ENCODE data around the gene GTF2B.
A peak's percentile ranks its signal among the peaks of the same experiment; 100 is the strongest.
"Not testable (repeated sequence)": the region's sequence is repeated elsewhere in the genome, so short reads cannot be mapped to it uniquely, and the experiment has no call there.

Gene GTF2B

GRCh38 chr1:88900883-88901282 is 9.5 kb upstream of the GTF2B start:
- Mint-ChIP-seq H3K4me3 (no peak overlapping the region), H3K9me3 (no peaks in the 10 kb centered on the region), H3K27ac (no peak overlapping the region), H3K27me3 (no peaks in the 10 kb centered on the region), H3K4me1 (no peaks in the 10 kb centered on the region), H3K36me3 (no peaks in the 10 kb centered on the region)
- DNase-seq (no peak), ATAC-seq (replicated peaks) (no peak)

DNA sequence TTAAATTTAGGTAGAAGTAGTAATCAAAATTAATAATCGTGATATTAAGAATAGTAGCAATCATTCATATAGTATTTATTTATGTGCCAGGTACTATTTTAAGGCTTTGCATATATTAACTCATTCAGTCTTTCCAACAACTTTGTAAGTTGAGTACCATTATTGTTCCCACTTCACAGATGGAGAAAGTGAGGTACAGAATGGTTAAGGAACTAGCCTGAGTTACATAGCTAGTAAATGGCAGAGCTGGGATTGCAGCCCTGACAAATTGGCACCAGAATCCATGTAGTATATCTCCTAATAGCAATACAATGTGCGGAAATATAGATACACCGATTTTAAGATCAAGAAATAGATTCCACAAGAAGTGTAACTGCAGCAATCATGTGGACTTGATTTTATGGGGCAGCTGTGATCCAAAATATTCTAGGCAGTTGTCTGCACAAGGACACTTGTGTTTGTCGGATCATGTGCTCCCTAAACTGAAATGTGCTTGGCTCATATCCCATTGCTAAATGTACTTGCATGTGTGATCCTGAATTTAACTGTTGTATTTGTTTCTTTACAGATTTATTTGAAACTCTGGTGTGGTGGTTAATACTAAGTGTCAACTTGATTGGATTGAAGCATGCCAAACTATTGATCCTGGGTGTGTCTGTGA is 5.8 kb upstream of the GTF2B start:
- no peaks in the 10 kb centered on the region for H3K27me3 Mint-ChIP-seq
- ATAC-seq (replicated peaks) (no peak), DNase-seq (no peak)
- peaks cover 0 to 2% of the 10 kb centered on the region in 2 donors for H3K9me3 Mint-ChIP-seq
- H3K4me1 Mint-ChIP-seq, result peaks cover 0 to 3% of the 10 kb centered on the region in 2 donors
- H3K27ac Mint-ChIP-seq, result no peak overlapping the region
- H3K36me3 Mint-ChIP-seq, result no peaks in the 10 kb centered on the region
- no peak overlapping the region for H3K4me3 Mint-ChIP-seq

DNA sequence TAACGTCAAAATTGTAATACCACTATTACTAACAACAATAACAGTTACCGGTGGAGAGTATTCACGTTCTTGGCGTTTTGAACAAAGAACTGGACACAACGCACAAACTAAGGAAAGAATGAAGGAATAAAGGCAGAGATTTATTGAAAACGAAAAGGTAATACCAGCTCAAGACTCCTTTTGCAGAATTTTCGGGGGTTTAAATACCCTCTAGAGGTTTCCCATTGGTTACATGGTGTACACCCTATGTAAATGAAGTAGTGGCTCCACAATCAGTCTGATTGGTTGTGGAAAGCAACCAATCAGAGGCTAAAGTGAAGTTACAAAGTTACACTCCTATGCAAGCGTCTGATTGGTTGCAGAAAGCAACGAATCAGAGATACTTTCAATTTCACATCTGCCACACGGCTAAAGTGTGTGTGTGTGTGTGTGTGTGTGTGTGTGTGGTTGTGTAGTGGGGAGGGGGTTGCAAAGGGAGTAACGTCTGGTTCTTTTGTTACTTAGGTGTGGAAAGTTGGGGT is 1.1 kb upstream of the GTF2B start:
- ATAC-seq (replicated peaks) (no peak), DNase-seq (no peak)
- H3K9me3 Mint-ChIP-seq, result peaks cover 0 to 2% of the 10 kb centered on the region in 2 donors
- H3K4me1 Mint-ChIP-seq, result peaks cover 21 to 22% of the 10 kb centered on the region in 2 donors
- H3K27me3 Mint-ChIP-seq, result no peaks in the 10 kb centered on the region
- peak overlapping the region; percentile 12 to 92 for H3K4me3 Mint-ChIP-seq
- peak overlapping the region; percentile 99 for H3K27ac Mint-ChIP-seq
- peaks cover 2 to 8% of the 10 kb centered on the region in 2 donors for H3K36me3 Mint-ChIP-seq

- peak overlapping the region; percentile 99 for H3K27ac Mint-ChIP-seq
- peaks cover 0 to 2% of the 10 kb centered on the region in 2 donors for H3K9me3 Mint-ChIP-seq
- H3K4me3 Mint-ChIP-seq, result peak overlapping the region; percentile 92 to 98
- ATAC-seq (replicated peaks) (no peak), DNase-seq (no peak)
- H3K4me1 Mint-ChIP-seq, result peaks cover 21 to 22% of the 10 kb centered on the region in 2 donors
- H3K36me3 Mint-ChIP-seq, result peaks cover 5 to 12% of the 10 kb centered on the region in 2 donors
- H3K27me3 Mint-ChIP-seq, result no peaks in the 10 kb centered on the region
These were observed 579 bp upstream of the GTF2B start for GRCh38 chr1:88891951-88892340.

- ATAC-seq (replicated peaks), result peak; percentile 48 to 60
- Mint-ChIP-seq H3K27me3 (no peaks in the 10 kb centered on the region), H3K4me1 (peaks cover 21 to 22% of the 10 kb centered on the region in 2 donors), H3K27ac (peak overlapping the region; percentile 99), H3K4me3 (peak overlapping the region; percentile 92 to 98), H3K36me3 (peaks cover 5 to 13% of the 10 kb centered on the region in 2 donors), H3K9me3 (peaks cover 0 to 2% of the 10 kb centered on the region in 2 donors)
- no peak for DNase-seq
These were observed 513 bp downstream of the GTF2B start for GRCh38 chr1:88890791-88891317.

- Mint-ChIP-seq H3K9me3 (peaks cover 0 to 2% of the 10 kb centered on the region in 2 donors), H3K36me3 (peaks cover 6 to 13% of the 10 kb centered on the region in 2 donors), H3K4me1 (peaks cover 21 to 22% of the 10 kb centered on the region in 2 donors), H3K27me3 (no peaks in the 10 kb centered on the region), H3K4me3 (peak overlapping the region; percentile 92 to 98), H3K27ac (peak overlapping the region; percentile 51)
- ATAC-seq (replicated peaks) (no peak), DNase-seq (no peak)
These were observed 1.2 kb downstream of the GTF2B start for GRCh38 chr1:88890131-88890530.

GRCh38 chr1:88888750-88889149 is 2.6 kb downstream of the GTF2B start:
- peak overlapping the region; percentile 15 for H3K27ac Mint-ChIP-seq
- ATAC-seq (replicated peaks) (no peak), DNase-seq (no peak)
- H3K36me3 Mint-ChIP-seq, result peaks cover 7 to 13% of the 10 kb centered on the region in 2 donors
- H3K4me1 Mint-ChIP-seq, result peaks cover 21 to 22% of the 10 kb centered on the region in 2 donors
- H3K27me3 Mint-ChIP-seq, result no peaks in the 10 kb centered on the region
- H3K9me3 Mint-ChIP-seq, result peaks cover 0 to 2% of the 10 kb centered on the region in 2 donors
- H3K4me3 Mint-ChIP-seq, result no peak overlapping the region

- Mint-ChIP-seq H3K4me1 (peaks cover 15 to 41% of the 10 kb centered on the region in 2 donors), H3K36me3 (peaks cover 7 to 14% of the 10 kb centered on the region in 2 donors), H3K4me3 (no peak overlapping the region), H3K9me3 (no peaks in the 10 kb centered on the region), H3K27ac (no peak overlapping the region), H3K27me3 (no peaks in the 10 kb centered on the region)
- ATAC-seq (replicated peaks) (no peak), DNase-seq (no peak)
These were observed 5.4 kb downstream of the GTF2B start for GRCh38 chr1:88885933-88886332.

GRCh38 chr1:88883156-88883555 is 8.2 kb downstream of the GTF2B start:
- Mint-ChIP-seq H3K4me1 (peaks cover 2 to 25% of the 10 kb centered on the region in 2 donors), H3K27me3 (no peaks in the 10 kb centered on the region), H3K4me3 (no peak overlapping the region), H3K27ac (peak overlapping the region; percentile 31), H3K36me3 (peaks cover 6 to 9% of the 10 kb centered on the region in 2 donors), H3K9me3 (no peaks in the 10 kb centered on the region)
- DNase-seq (no peak), ATAC-seq (replicated peaks) (no peak)

GRCh38 chr1:88880717-88881116 is 10.7 kb downstream of the GTF2B start:
- Mint-ChIP-seq H3K4me1 (peaks cover 2 to 30% of the 10 kb centered on the region in 2 donors), H3K27ac (peak overlapping the region; percentile 65)
- not testable (repeated sequence) for H3K9me3 Mint-ChIP-seq; H3K36me3 Mint-ChIP-seq; ATAC-seq (replicated peaks); DNase-seq; H3K27me3 Mint-ChIP-seq; H3K4me3 Mint-ChIP-seq

GRCh38 chr1:88878731-88879130 is 12.6 kb downstream of the GTF2B start:
- no peak for DNase-seq
- peaks cover 9 to 43% of the 10 kb centered on the region in 2 donors for H3K4me1 Mint-ChIP-seq
- no peaks in the 10 kb centered on the region for H3K9me3 Mint-ChIP-seq
- H3K4me3 Mint-ChIP-seq, result no peak overlapping the region
- peaks cover 3 to 11% of the 10 kb centered on the region in 2 donors for H3K36me3 Mint-ChIP-seq
- ATAC-seq (replicated peaks), result no peak
- H3K27me3 Mint-ChIP-seq, result no peaks in the 10 kb centered on the region
- H3K27ac Mint-ChIP-seq, result peak overlapping the region; percentile 16

GRCh38 chr1:88877911-88878310 is 13.5 kb downstream of the GTF2B start:
- DNase-seq, result no peak
- Mint-ChIP-seq H3K4me3 (no peak overlapping the region), H3K27ac (no peak overlapping the region), H3K4me1 (peaks cover 11 to 40% of the 10 kb centered on the region in 2 donors), H3K27me3 (no peaks in the 10 kb centered on the region), H3K36me3 (peaks cover 3 to 12% of the 10 kb centered on the region in 2 donors), H3K9me3 (no peaks in the 10 kb centered on the region)
- ATAC-seq (replicated peaks), result no peak

GRCh38 chr1:88877382-88877825 is 14.0 kb downstream of the GTF2B start:
- H3K36me3 Mint-ChIP-seq, result peaks cover 3 to 15% of the 10 kb centered on the region in 2 donors
- H3K27ac Mint-ChIP-seq, result no peak overlapping the region
- DNase-seq (no peak), ATAC-seq (replicated peaks) (no peak)
- no peaks in the 10 kb centered on the region for H3K9me3 Mint-ChIP-seq
- H3K4me1 Mint-ChIP-seq, result peaks cover 11 to 35% of the 10 kb centered on the region in 2 donors
- no peaks in the 10 kb centered on the region for H3K27me3 Mint-ChIP-seq
- H3K4me3 Mint-ChIP-seq, result no peak overlapping the region

GRCh38 chr1:88876573-88877365 is 14.6 kb downstream of the GTF2B start:
- Mint-ChIP-seq H3K9me3 (no peaks in the 10 kb centered on the region), H3K36me3 (peaks cover 6 to 14% of the 10 kb centered on the region in 2 donors), H3K4me3 (no peak overlapping the region), H3K4me1 (peaks cover 8 to 28% of the 10 kb centered on the region in 2 donors), H3K27me3 (no peaks in the 10 kb centered on the region), H3K27ac (no peak overlapping the region)
- DNase-seq, result no peak
- no peak for ATAC-seq (replicated peaks)
